SK-N-SH (cell line): ENCODE results near the gene RNF39. TPM values are rescaled to one million over a fixed set of nuclear protein-coding genes. Genes with fewer than 3 reads are reported as not detected.

ENCODE experiments used
- CTCF ChIA-PET: fragments of 300-600, 350-600 bp; formaldehyde crosslinking; extraction: SDS; loops from one replicate; lab custom pipeline; 2021; lab: Yijun Ruan, JAX
- POLR2A ChIA-PET: fragments of 350-600 bp; sonication (Branson Sonifier 250); formaldehyde crosslinking; extraction: SDS; loops from one replicate; lab custom pipeline; 2020; ENCODE audit warnings: antibody characterized with exemption, inconsistent platforms; lab: Yijun Ruan, JAX
- DNase-seq: peaks from one replicate; pipeline ENCODE4 v3.0.0; 2012
- H2AFZ ChIP-seq: fragments of 200-600 bp; sonication (generic); 2 replicates; pipeline ENCODE4 v1.8.1; 2016; ENCODE audit warnings: antibody characterized with exemption, mild to moderate bottlenecking, low read depth
- H3F3A ChIP-seq: fragments of 200-600 bp; sonication (generic); replicated peaks from 2 replicates; pipeline ENCODE3; 2016; ENCODE audit warnings: antibody characterized with exemption, mild to moderate bottlenecking; ENCODE audit not compliant: insufficient read depth
- H3K27ac ChIP-seq, 2 experiments: fragments of 200-500 bp in 1 of 2; fragments of 200-600 bp in 1 of 2; sonication (Bioruptor generic) in 1 of 2; sonication (generic), shearing (Covaris generic) in 1 of 2; 2 replicates each; pipeline versions ENCODE4 v1.5.1 to v1.6.1; 2014 to 2016; ENCODE audit warnings: low read depth in 2 of 2, inconsistent platforms in 1 of 2, low read length in 1 of 2, mild to moderate bottlenecking in 1 of 2, mixed read lengths in 1 of 2
- H3K27me3 ChIP-seq: fragments of 200-600 bp; sonication (generic), shearing (Covaris generic); 2 replicates; pipeline ENCODE4 v1.6.1; 2016; ENCODE audit warnings: mixed run types; ENCODE audit not compliant: insufficient read depth
- H3K36me3 ChIP-seq, 2 experiments: fragments of 200-500 bp in 1 of 2; fragments of 200-600 bp in 1 of 2; sonication (Bioruptor generic) in 1 of 2; sonication (generic) in 1 of 2; replicated peaks in 1 of 2; 2 replicates each; pipeline versions ENCODE3 to v1.5.1; 2014 to 2016; ENCODE audit warnings: low read length in 1 of 2, mild to moderate bottlenecking in 1 of 2; ENCODE audit not compliant: insufficient read depth in 2 of 2, control insufficient read depth in 1 of 2
- H3K4me1 ChIP-seq, 2 experiments: fragments of 200-500 bp in 1 of 2; fragments of 200-600 bp in 1 of 2; sonication (Bioruptor generic) in 1 of 2; sonication (generic), shearing (Covaris generic) in 1 of 2; 2 replicates each; pipeline versions ENCODE4 v1.5.1 to v1.6.1; 2014 to 2016; ENCODE audit warnings: low read depth in 1 of 2, low read length in 1 of 2, mixed run types in 1 of 2; ENCODE audit not compliant: insufficient read depth in 2 of 2, control insufficient read depth in 1 of 2
- H3K4me2 ChIP-seq: fragments of 200-600 bp; sonication (generic), shearing (Covaris generic); 2 replicates; pipeline ENCODE4 v1.6.1; 2017; ENCODE audit warnings: mixed run types
- H3K4me3 ChIP-seq, 2 experiments: fragments of 200-500 bp in 1 of 2; fragments of 200-600 bp in 1 of 2; sonication (Bioruptor generic) in 1 of 2; sonication (generic), shearing (Covaris generic) in 1 of 2; 2 replicates each; pipeline versions ENCODE4 v1.5.1 to v1.8.1; 2014 to 2016; ENCODE audit warnings: low read depth in 2 of 2, inconsistent platforms in 1 of 2, low read length in 1 of 2, mild to moderate bottlenecking in 1 of 2, mixed read lengths in 1 of 2, moderate library complexity in 1 of 2
- H3K79me2 ChIP-seq: fragments of 200-600 bp; sonication (generic); 2 replicates; pipeline ENCODE4 v1.8.1; 2017; ENCODE audit warnings: mild to moderate bottlenecking; ENCODE audit not compliant: insufficient read depth
- H3K9ac ChIP-seq: fragments of 200-600 bp; sonication (generic); 2 replicates; pipeline ENCODE4 v1.6.1; 2017; ENCODE audit warnings: mixed run types
- H3K9me2 ChIP-seq: fragments of 200-600 bp; sonication (generic); 2 replicates; pipeline ENCODE4 v1.6.1; 2017; ENCODE audit warnings: mixed run types
- H3K9me3 ChIP-seq: fragments of 200-600 bp; sonication (generic); 2 replicates; pipeline ENCODE4 v1.6.1; 2017; ENCODE audit warnings: mixed run types, mild to moderate bottlenecking, moderate library complexity
- H4K20me1 ChIP-seq: fragments of 200-600 bp; sonication (generic); 2 replicates; pipeline ENCODE4 v1.6.1; 2017; ENCODE audit warnings: mild to moderate bottlenecking, mixed run types; ENCODE audit not compliant: insufficient read depth
- CHD2 ChIP-seq: fragments of 150-350 bp; IDR thresholded peaks from 2 replicates; pipeline ENCODE4 v1.6.1; 2018; ENCODE audit warnings: low read length; ENCODE audit not compliant: partially characterized antibody
- EP300 ChIP-seq, 2 experiments: IDR thresholded peaks; 2 replicates each; pipeline versions ENCODE4 v1.4.0 to v1.6.1; 2012; ENCODE audit warnings: borderline replicate concordance in 1 of 2, low read depth in 1 of 2, low read length in 1 of 2
- EZH2phosphoT487 ChIP-seq: fragments of 200-600 bp; sonication (generic); IDR thresholded peaks from 2 replicates; pipeline ENCODE4 v1.6.1; 2017; ENCODE audit warnings: low read depth, mixed run types, mild to moderate bottlenecking, antibody characterized with exemption, moderate library complexity, borderline replicate concordance
- FOSL2 ChIP-seq: IDR thresholded peaks from 2 replicates; pipeline ENCODE4 v1.4.0; 2012; ENCODE audit warnings: low read depth, mild to moderate bottlenecking, moderate library complexity, borderline replicate concordance
- FOXJ3 ChIP-seq: sonication (generic); formaldehyde crosslinking; IDR thresholded peaks from 2 replicates; pipeline ENCODE4 v1.5.1; 2020; ENCODE audit warnings: mild to moderate bottlenecking, missing genetic modification reagents
- FOXM1 ChIP-seq: IDR thresholded peaks from 2 replicates; pipeline ENCODE4 v1.4.0; 2012; ENCODE audit warnings: low read depth, mild to moderate bottlenecking
- GABPA ChIP-seq: IDR thresholded peaks from 2 replicates; pipeline ENCODE4 v1.4.0; 2012; ENCODE audit warnings: low read depth, mild to moderate bottlenecking
- IRF3 ChIP-seq: fragments of 150-350 bp; IDR thresholded peaks from 2 replicates; pipeline ENCODE4 v1.6.1; 2016; ENCODE audit warnings: mild to moderate bottlenecking, low read depth, low read length
- JUND ChIP-seq: IDR thresholded peaks from 2 replicates; pipeline ENCODE4 v1.4.0; 2012
- MEF2A ChIP-seq: IDR thresholded peaks from 2 replicates; pipeline ENCODE4 v1.4.0; 2012; ENCODE audit warnings: low read depth, borderline replicate concordance
- NFIC ChIP-seq: IDR thresholded peaks from 2 replicates; pipeline ENCODE4 v1.4.0; 2012; ENCODE audit warnings: borderline replicate concordance
- NRF1 ChIP-seq: IDR thresholded peaks from 2 replicates; pipeline ENCODE4 v1.6.1; 2012; ENCODE audit warnings: low read depth, mild to moderate bottlenecking, low read length
- POLR2AphosphoS5 ChIP-seq: IDR thresholded peaks from 2 replicates; pipeline ENCODE4 v1.6.1; 2012; ENCODE audit warnings: low read depth, low read length
- RCOR1 ChIP-seq: fragments of 150-350 bp; IDR thresholded peaks from 2 replicates; pipeline ENCODE4 v1.6.1; 2017; ENCODE audit warnings: antibody characterized with exemption, low read length
- REST ChIP-seq: IDR thresholded peaks from 2 replicates; pipeline ENCODE4 v1.6.1; 2012; ENCODE audit warnings: mild to moderate bottlenecking, low read depth, low read length, moderate library complexity
- RFX5 ChIP-seq: IDR thresholded peaks from 2 replicates; pipeline ENCODE4 v1.6.1; 2012; ENCODE audit warnings: mild to moderate bottlenecking, improper control_type of control experiment, low read length
- SIN3A ChIP-seq: IDR thresholded peaks from 2 replicates; pipeline ENCODE4 v1.6.1; 2012; ENCODE audit warnings: low read depth, mild to moderate bottlenecking, low read length, moderate library complexity, borderline replicate concordance
- SMC3 ChIP-seq: IDR thresholded peaks from 2 replicates; pipeline ENCODE4 v1.6.1; 2012; ENCODE audit warnings: low read depth, low read length, improper control_type of control experiment
- TAF1 ChIP-seq: IDR thresholded peaks from 2 replicates; pipeline ENCODE4 v1.6.1; 2012; ENCODE audit warnings: low read depth, mild to moderate bottlenecking, low read length, moderate library complexity, borderline replicate concordance
- TEAD4 ChIP-seq: IDR thresholded peaks from 2 replicates; pipeline ENCODE4 v1.4.0; 2012; ENCODE audit warnings: mild to moderate bottlenecking, borderline replicate concordance; ENCODE audit not compliant: insufficient read depth
- USF1 ChIP-seq: IDR thresholded peaks from 2 replicates; pipeline ENCODE4 v1.4.0; 2012; ENCODE audit warnings: low read depth, borderline replicate concordance
- WGBS: methylation state at CpG from one replicate; pipeline ENCODE4 v1.1.6; 2017; ENCODE audit warnings: low lambda C conversion rate; 5-methylcytosine and 5-hydroxymethylcytosine counted together
- polyA plus RNA-seq, 3 experiments: library from polyadenylated mRNA; depleted of rRNA; stranded (reverse); fragments of >200 nt; gene quantifications; 2 replicates each; pipeline ENCODE4 v1.2.3, GENCODE V29; 2012
- TF ChIP-seq, protein P1 (sequence below): IDR thresholded peaks from 2 replicates; pipeline ENCODE4 v1.4.0; 2012; ENCODE audit warnings: low read depth, borderline replicate concordance

RNF39 gene
- polyA plus RNA-seq, 1 of the 3 experiments (the other 2 are of a cell fraction) = not detected

DNA sequence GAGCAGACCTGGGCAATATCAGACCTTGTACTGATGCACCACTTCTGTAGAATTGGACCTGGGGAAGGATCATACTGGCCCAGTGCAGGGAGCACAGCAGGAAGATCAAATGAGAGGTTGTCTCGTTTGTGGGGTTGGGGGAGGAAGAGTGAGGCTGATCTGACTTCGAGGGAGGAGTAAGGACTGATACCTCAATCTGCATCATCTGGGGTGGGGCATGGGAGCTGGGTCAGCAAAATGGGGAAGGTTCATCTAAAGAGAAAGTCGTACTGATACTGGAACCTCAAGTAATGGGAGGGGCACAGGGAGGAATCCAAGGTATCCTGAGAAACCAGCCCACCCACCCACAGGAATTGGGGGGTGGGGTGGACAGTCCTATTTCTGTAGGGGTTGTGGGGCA is 3.7 kb downstream of the RNF39 start (continued):
- TF ChIP-seq REST = no peak
- no peak for TF ChIP-seq FOXM1
- TF ChIP-seq, protein P1, sequence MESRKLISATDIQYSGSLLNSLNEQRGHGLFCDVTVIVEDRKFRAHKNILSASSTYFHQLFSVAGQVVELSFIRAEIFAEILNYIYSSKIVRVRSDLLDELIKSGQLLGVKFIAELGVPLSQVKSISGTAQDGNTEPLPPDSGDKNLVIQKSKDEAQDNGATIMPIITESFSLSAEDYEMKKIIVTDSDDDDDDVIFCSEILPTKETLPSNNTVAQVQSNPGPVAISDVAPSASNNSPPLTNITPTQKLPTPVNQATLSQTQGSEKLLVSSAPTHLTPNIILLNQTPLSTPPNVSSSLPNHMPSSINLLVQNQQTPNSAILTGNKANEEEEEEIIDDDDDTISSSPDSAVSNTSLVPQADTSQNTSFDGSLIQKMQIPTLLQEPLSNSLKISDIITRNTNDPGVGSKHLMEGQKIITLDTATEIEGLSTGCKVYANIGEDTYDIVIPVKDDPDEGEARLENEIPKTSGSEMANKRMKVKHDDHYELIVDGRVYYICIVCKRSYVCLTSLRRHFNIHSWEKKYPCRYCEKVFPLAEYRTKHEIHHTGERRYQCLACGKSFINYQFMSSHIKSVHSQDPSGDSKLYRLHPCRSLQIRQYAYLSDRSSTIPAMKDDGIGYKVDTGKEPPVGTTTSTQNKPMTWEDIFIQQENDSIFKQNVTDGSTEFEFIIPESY = no peak
- TF ChIP-seq USF1 = no peak
- no peak for TF ChIP-seq GABPA
- no peak for TF ChIP-seq RCOR1
- TF ChIP-seq EP300 (IDR thresholded peaks at IDR 0.05; ENCODE audit: borderline replicate concordance in 1 of 2, low read depth in 1 of 2, low read length in 1 of 2) = no peak
- TF ChIP-seq TAF1 = no peak
- no peak for TF ChIP-seq RFX5
- no peak for TF ChIP-seq SMC3
- no peak for TF ChIP-seq SIN3A
- no peak for TF ChIP-seq NRF1
- no peak for TF ChIP-seq TEAD4

DNA sequence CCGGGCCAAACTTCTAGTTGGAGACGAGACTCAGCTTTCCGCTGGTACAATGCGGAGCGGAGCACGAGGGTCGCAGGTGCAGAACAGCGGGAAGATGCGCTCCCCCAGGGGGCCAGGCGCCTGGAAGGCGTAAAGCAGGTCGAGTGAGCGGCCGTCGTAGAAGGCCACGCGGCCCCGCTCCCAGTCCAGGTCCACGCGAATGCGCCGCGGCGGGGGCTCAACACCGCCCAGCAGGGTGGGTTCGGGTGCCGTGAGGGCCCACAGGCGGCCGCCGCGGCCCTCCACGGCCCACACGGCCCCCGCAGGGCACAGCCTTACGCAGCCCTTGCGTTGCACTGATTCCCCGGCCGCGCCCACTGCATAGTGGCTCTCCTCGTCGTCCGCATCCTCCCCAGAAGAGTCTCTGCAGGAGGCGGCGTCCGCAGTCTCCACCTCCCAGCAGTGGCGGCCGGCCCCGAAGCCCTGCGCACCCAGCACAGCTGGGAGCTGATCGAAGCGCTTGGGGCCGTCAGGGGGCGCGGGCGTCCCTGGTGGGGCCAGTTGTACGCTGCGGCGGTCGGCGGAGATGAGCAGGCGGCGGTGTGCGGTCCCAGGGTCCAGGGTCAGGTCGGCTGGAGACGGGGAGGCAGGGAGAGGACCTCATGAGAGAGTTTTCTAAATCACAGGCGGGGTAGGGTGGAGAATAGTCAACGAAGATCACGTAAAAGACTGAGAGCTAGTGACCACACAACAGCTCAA is 4.3 kb downstream of the RNF39 start:
- Histone ChIP-seq H3K36me3 (peaks cover 0 to 19% of the 10 kb centered on the region in 2 experiments), H3K4me1 (peaks cover 0 to 11% of the 10 kb centered on the region in 2 experiments; a peak in 2 of 4 replicates), H3K4me3 (no peak overlapping the region), H3F3A (no peaks in the 10 kb centered on the region), H3K9me3 (no peaks in the 10 kb centered on the region), H3K27me3 (no peaks in the 10 kb centered on the region), H3K9me2 (no peaks in the 10 kb centered on the region), H3K4me2 (no peak overlapping the region), H3K79me2 (peaks cover 17% of the 10 kb centered on the region), H2AFZ (no peak overlapping the region), H4K20me1 (no peaks in the 10 kb centered on the region), H3K27ac (no peak overlapping the region), H3K9ac (no peak overlapping the region)
- ChIA-PET POLR2A (no interaction called here), CTCF (interaction anchor here (2.2 kb wide), 1 partner anchor 60 kb away, joined by 4 read pairs; no protein-coding TSS in a partner anchor)
- TF ChIP-seq FOXJ3 (CRISPR knock-in tag) = no peak
- TF ChIP-seq POLR2AphosphoS5 = no peak
- TF ChIP-seq CHD2 = no peak
- no peak for TF ChIP-seq JUND
- no peak for TF ChIP-seq IRF3
- TF ChIP-seq FOSL2 = no peak
- TF ChIP-seq EZH2phosphoT487 = no peak
- no peak for TF ChIP-seq RFX5
- no peak for TF ChIP-seq MEF2A
- no peak for TF ChIP-seq NFIC
- WGBS = 93% methylated on average over 52 of the region's 68 CpGs
- peak; percentile 11 for DNase-seq
